Mesendoderm (in vitro differentiated cells): ENCODE measurements around the gene TSC22D2.

ENCODE experiments used
- DNase-seq: peaks from one replicate; pipeline ENCODE4 v3.0.0; 2013
- H2AK5ac ChIP-seq: 2 replicates; pipeline ENCODE4 v1.6.1; 2013; ENCODE audit warnings: low read length, inconsistent platforms
- H2BK120ac ChIP-seq: 2 replicates; pipeline ENCODE4 v1.6.1; 2013; ENCODE audit warnings: low read depth, mild to moderate bottlenecking, low read length, moderate library complexity, mixed read lengths
- H2BK15ac ChIP-seq: replicated peaks from 2 replicates; pipeline ENCODE4 v1.6.1; 2013; ENCODE audit warnings: low read depth, mild to moderate bottlenecking, moderate library complexity
- H2BK5ac ChIP-seq: 2 replicates; pipeline ENCODE4 v1.6.1; 2013; ENCODE audit warnings: low read length, inconsistent platforms
- H3K18ac ChIP-seq: 2 replicates; pipeline ENCODE4 v1.6.1; 2013; ENCODE audit warnings: mild to moderate bottlenecking, low read length, mixed read lengths
- H3K23ac ChIP-seq: one replicate; pipeline ENCODE4 v1.6.1; 2013; ENCODE audit warnings: low read length
- H3K27ac ChIP-seq: 2 replicates; pipeline ENCODE4 v1.5.1; 2013; ENCODE audit warnings: low read depth, mild to moderate bottlenecking, inconsistent platforms, low read length, moderate library complexity
- H3K27me3 ChIP-seq: 2 replicates; pipeline ENCODE4 v1.6.1; 2013; ENCODE audit warnings: low read length, control low read depth, mild to moderate bottlenecking, inconsistent platforms; ENCODE audit not compliant: insufficient read depth, poor library complexity
- H3K36me3 ChIP-seq: 2 replicates; pipeline ENCODE4 v1.6.1; 2013; ENCODE audit warnings: low read length, inconsistent platforms; ENCODE audit not compliant: control insufficient read depth, insufficient read depth
- H3K4ac ChIP-seq: one replicate; pipeline ENCODE4 v1.6.1; 2013; ENCODE audit warnings: low read depth, mild to moderate bottlenecking, low read length, moderate library complexity
- H3K4me1 ChIP-seq: 2 replicates; pipeline ENCODE4 v1.6.1; 2013; ENCODE audit warnings: low read depth, low read length, inconsistent platforms; ENCODE audit not compliant: control insufficient read depth
- H3K4me2 ChIP-seq: 2 replicates; pipeline ENCODE4 v1.6.1; 2013; ENCODE audit warnings: low read length
- H3K4me3 ChIP-seq: 2 replicates; pipeline ENCODE4 v1.5.1; 2013; ENCODE audit warnings: mild to moderate bottlenecking, low read length
- H3K56ac ChIP-seq: one replicate; pipeline ENCODE4 v1.6.1; 2013; ENCODE audit warnings: low read length
- H3K79me1 ChIP-seq: 2 replicates; pipeline ENCODE4 v1.6.1; 2013; ENCODE audit warnings: low read length, inconsistent platforms
- H3K79me2 ChIP-seq: 2 replicates; pipeline ENCODE4 v1.6.1; 2013; ENCODE audit warnings: mild to moderate bottlenecking, low read length; ENCODE audit not compliant: control insufficient read depth, insufficient read depth
- H3K9ac ChIP-seq: 2 replicates; pipeline ENCODE4 v1.6.1; 2013; ENCODE audit warnings: low read length, inconsistent platforms
- H4K5ac ChIP-seq: one replicate; pipeline ENCODE4 v1.6.1; 2013; ENCODE audit warnings: low read length
- H4K8ac ChIP-seq: one replicate; pipeline ENCODE4 v1.6.1; 2013; ENCODE audit warnings: low read depth, mild to moderate bottlenecking, control low read depth, low read length, moderate library complexity
- WGBS: extraction: QIAGEN DNeasy Blood & Tissue Kit; methylation state at CpG from one replicate; pipeline ENCODE4 v1.1.7; 2013; ENCODE audit warnings: low lambda C conversion rate, missing lambda C conversion rate; ENCODE audit not compliant: insufficient coverage; ENCODE audit errors: extremely low coverage; 5-methylcytosine and 5-hydroxymethylcytosine counted together

The TSC22D2 gene

DNA sequence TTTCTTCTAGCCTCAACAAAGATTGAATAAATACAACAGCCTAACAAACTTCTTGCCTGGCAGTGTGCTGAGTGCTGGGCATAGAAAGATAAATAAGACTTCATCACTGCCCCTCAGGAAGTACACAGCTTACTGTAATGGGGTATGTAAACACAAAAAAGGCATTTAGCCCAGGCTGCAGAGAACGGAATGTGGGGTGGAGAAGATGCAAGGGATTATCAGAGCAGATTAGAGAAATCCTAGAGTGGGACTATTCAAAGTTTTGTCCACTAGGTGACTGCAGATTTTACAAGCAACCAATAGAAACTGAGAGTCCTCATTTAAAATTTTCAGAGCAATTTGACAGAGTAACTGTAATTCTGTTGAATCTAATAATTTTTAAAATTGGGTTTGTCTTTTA is 35.4 kb upstream of the TSC22D2 start:
- Histone ChIP-seq H3K9ac (no peak overlapping the region), H2AK5ac (no peak overlapping the region), H3K79me2 (no peaks in the 10 kb centered on the region), H3K4me1 (peaks cover 6% of the 10 kb centered on the region), H2BK5ac (no peak overlapping the region), H3K56ac (no peak overlapping the region), H4K8ac (no peak overlapping the region), H3K36me3 (no peaks in the 10 kb centered on the region), H3K23ac (no peak overlapping the region), H3K27ac (no peak overlapping the region), H2BK120ac (no peak overlapping the region), H3K27me3 (no peaks in the 10 kb centered on the region), H3K79me1 (no peaks in the 10 kb centered on the region), H2BK15ac (no peak overlapping the region), H3K18ac (no peak overlapping the region), H3K4me3 (no peak overlapping the region), H4K5ac (no peak overlapping the region), H3K4me2 (no peak overlapping the region), H3K4ac (no peak overlapping the region)
- WGBS: no CpG with 5 or more reads among the region's 1 CpG
- peak; percentile 75 for DNase-seq

DNA sequence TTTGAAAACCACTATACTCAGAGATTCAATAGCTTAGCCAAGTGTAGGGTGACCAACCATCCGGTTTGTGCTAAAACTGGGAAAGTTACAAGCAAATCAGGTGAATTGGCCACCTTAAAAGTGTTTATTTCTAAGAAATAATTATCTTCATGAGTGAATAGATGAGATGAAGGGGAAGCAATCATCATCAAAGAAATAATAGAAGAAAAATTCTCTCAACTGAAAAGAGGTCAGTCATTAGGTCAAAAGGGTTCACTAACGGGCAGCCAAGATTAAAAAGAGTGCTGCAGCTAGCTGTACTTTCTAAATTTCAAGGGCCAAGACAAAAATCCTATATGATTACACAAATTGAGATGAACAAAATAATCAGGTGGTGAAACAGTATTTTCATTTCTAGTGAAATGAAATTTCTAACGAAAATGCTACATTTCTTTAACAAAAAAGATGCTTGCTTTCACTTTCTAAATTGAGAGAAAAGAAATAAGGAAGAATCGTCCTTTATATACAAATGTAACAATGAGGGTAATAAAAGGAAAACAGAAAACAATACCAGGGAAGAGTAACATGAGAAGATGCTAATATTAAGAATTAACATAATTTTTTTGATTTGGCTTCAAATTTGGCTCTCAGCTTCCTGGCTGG is 34.7 kb upstream of the TSC22D2 start:
- no peak overlapping the region for H2BK15ac ChIP-seq
- H3K18ac ChIP-seq: no peak overlapping the region
- no peak overlapping the region for H3K4me2 ChIP-seq
- H3K79me2 ChIP-seq: no peaks in the 10 kb centered on the region
- H3K27me3 ChIP-seq: no peaks in the 10 kb centered on the region
- no peak overlapping the region for H4K5ac ChIP-seq
- no peak for DNase-seq
- no peak overlapping the region for H3K9ac ChIP-seq
- H3K4me3 ChIP-seq: no peak overlapping the region
- no peak overlapping the region for H4K8ac ChIP-seq
- no peak overlapping the region for H2AK5ac ChIP-seq
- H2BK5ac ChIP-seq: no peak overlapping the region
- no peak overlapping the region for H3K4ac ChIP-seq
- H2BK120ac ChIP-seq: no peak overlapping the region
- WGBS: no CpG with 5 or more reads among the region's 4 CpGs
- H3K23ac ChIP-seq: no peak overlapping the region
- no peak overlapping the region for H3K27ac ChIP-seq
- H3K79me1 ChIP-seq: no peaks in the 10 kb centered on the region
- H3K56ac ChIP-seq: no peak overlapping the region
- H3K4me1 ChIP-seq: peaks cover 6% of the 10 kb centered on the region
- no peaks in the 10 kb centered on the region for H3K36me3 ChIP-seq

GRCh38 chr3:150374975-150375374 is 33.1 kb upstream of the TSC22D2 start:
- no peak overlapping the region for H3K27ac ChIP-seq

GRCh38 chr3:150376001-150376848 is 31.9 kb upstream of the TSC22D2 start:
- no peak for DNase-seq
- no peaks in the 10 kb centered on the region for H3K79me2 ChIP-seq

More at GRCh38 chr3:150374975-150375374, 33.1 kb upstream of the TSC22D2 start:
- Histone ChIP-seq H2AK5ac (no peak overlapping the region), H4K8ac (no peak overlapping the region), H3K4ac (no peak overlapping the region), H3K56ac (no peak overlapping the region), H3K36me3 (no peaks in the 10 kb centered on the region), H3K79me1 (no peaks in the 10 kb centered on the region), H3K79me2 (no peaks in the 10 kb centered on the region), H2BK5ac (no peak overlapping the region), H3K27me3 (no peaks in the 10 kb centered on the region), H3K9ac (no peak overlapping the region), H3K4me2 (no peak overlapping the region), H3K18ac (no peak overlapping the region), H2BK120ac (no peak overlapping the region), H4K5ac (no peak overlapping the region), H3K23ac (no peak overlapping the region), H2BK15ac (no peak overlapping the region), H3K4me3 (no peak overlapping the region), H3K4me1 (peaks cover 6% of the 10 kb centered on the region)
- no peak for DNase-seq

DNA sequence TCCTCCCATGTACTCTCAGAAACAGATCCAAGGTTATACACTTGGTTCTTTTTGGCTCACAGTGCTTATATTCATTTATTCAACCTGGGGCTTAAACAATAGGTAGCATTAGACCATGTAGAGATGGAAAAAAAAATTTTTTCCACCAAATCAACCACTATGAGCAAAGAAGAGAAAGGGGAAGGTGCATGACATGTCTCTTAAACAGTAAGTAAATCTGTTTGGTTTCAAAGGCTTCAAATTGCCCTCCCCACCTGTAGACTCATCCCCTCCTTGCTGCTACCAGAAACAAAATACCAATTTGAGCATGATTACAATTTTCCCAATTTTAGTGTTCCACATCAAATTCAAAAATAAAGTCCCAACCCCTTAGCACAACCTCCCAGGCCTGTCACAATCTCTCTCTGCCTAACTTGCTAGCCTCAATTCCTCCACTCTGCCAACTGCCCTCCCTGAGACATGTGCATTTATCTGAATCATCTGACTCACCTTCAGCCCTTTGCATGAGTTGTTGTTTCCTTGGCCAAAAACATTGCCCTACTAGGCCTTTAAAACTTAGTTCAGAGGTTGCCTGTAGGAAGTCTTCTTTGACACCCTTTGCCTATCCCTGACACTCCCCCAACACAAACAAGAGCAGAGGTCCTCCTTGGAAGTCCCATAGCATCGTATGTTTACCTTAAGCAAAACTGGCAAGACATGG is 30.3 kb upstream of the TSC22D2 start:
- H2BK5ac ChIP-seq: no peak overlapping the region
- no peaks in the 10 kb centered on the region for H3K36me3 ChIP-seq
- H3K56ac ChIP-seq: no peak overlapping the region
- no peak overlapping the region for H3K9ac ChIP-seq
- H3K27ac ChIP-seq: no peak overlapping the region
- no peak overlapping the region for H4K8ac ChIP-seq
- H3K27me3 ChIP-seq: no peaks in the 10 kb centered on the region
- no peaks in the 10 kb centered on the region for H3K4me1 ChIP-seq
- no peak overlapping the region for H2BK120ac ChIP-seq
- H2AK5ac ChIP-seq: no peak overlapping the region
- no peak overlapping the region for H2BK15ac ChIP-seq
- no peak for DNase-seq
- H3K18ac ChIP-seq: no peak overlapping the region
- WGBS: no CpG with 5 or more reads among the region's 1 CpG
- no peak overlapping the region for H3K4me3 ChIP-seq
- H3K4me2 ChIP-seq: no peak overlapping the region
- H3K79me1 ChIP-seq: no peaks in the 10 kb centered on the region
- H4K5ac ChIP-seq: no peak overlapping the region
- no peaks in the 10 kb centered on the region for H3K79me2 ChIP-seq
- H3K4ac ChIP-seq: no peak overlapping the region
- no peak overlapping the region for H3K23ac ChIP-seq

More at GRCh38 chr3:150376001-150376848, 31.9 kb upstream of the TSC22D2 start:
- Histone ChIP-seq H2BK15ac (no peak overlapping the region), H3K4ac (no peak overlapping the region), H3K27me3 (no peaks in the 10 kb centered on the region), H3K27ac (no peak overlapping the region), H2BK120ac (no peak overlapping the region), H2AK5ac (no peak overlapping the region), H3K36me3 (no peaks in the 10 kb centered on the region), H3K79me1 (no peaks in the 10 kb centered on the region), H3K18ac (no peak overlapping the region), H4K5ac (no peak overlapping the region), H3K4me2 (no peak overlapping the region), H4K8ac (no peak overlapping the region), H3K4me1 (peaks cover 2% of the 10 kb centered on the region), H3K9ac (no peak overlapping the region), H3K4me3 (no peak overlapping the region), H2BK5ac (no peak overlapping the region), H3K23ac (no peak overlapping the region), H3K56ac (no peak overlapping the region)
- no CpG with 5 or more reads among the region's 3 CpGs for WGBS
